Endothelial cell of umbilical vein (primary cell): Measurements from ENCODE around the gene NPPA. TPM values are rescaled to one million over a fixed set of nuclear protein-coding genes. Genes with fewer than 3 reads are reported as not detected.

ENCODE experiments used
- BruUV-seq: library from RNA; stranded (reverse); fragments of 400-500 nt; replicated peaks from 2 replicates; lab custom pipeline; 2021; lab: Mats Ljungman, UMichigan
- CTCF ChIA-PET: fragments of 300-600, 350-600 bp; sonication (Branson Sonifier 250); formaldehyde crosslinking; loops from one replicate; lab custom pipeline; 2021; ENCODE audit warnings: antibody characterized with exemption, inconsistent platforms; lab: Charles Lee
- POLR2A ChIA-PET: fragments of 300-600, 350-600 bp; sonication (Branson Sonifier 250); formaldehyde crosslinking; loops from one replicate; lab custom pipeline; 2021; ENCODE audit warnings: antibody characterized with exemption, inconsistent platforms; lab: Charles Lee
- DNase-seq: peaks from one replicate; pipeline ENCODE4 v3.0.0-alpha.2; 2011; ENCODE audit warnings: low read depth, low spot score
- FAIRE-seq: peaks from 2 replicates; lab custom pipeline; 2011; peaks lifted over from hg19 to GRCh38; lab: Jason Lieb, UNC
- H2AFZ ChIP-seq: 2 replicates; pipeline ENCODE4 v1.6.0; 2012; ENCODE audit warnings: low read depth, low read length, control low read depth, inconsistent platforms
- H3K27ac ChIP-seq: 2 replicates; pipeline ENCODE4 v1.5.1; 2011; ENCODE audit warnings: low read depth, mild to moderate bottlenecking, control low read depth, low read length, moderate library complexity; ENCODE audit not compliant: insufficient read depth
- H3K27me3 ChIP-seq, 2 experiments: 2 replicates each; pipeline versions ENCODE4 v1.6.0 to v1.6.1; 2011; ENCODE audit warnings: low read length in 2 of 2, mixed read lengths in 1 of 2; ENCODE audit not compliant: control insufficient read depth in 2 of 2, insufficient read depth in 2 of 2
- H3K36me3 ChIP-seq, 2 experiments: 2 replicates in 1 of 2; 3 replicates in 1 of 2; pipeline ENCODE4 v1.5.1; 2011; ENCODE audit warnings: low read length in 2 of 2, mild to moderate bottlenecking in 1 of 2, moderate library complexity in 1 of 2; ENCODE audit not compliant: control insufficient read depth in 2 of 2, insufficient read depth in 2 of 2; ENCODE audit errors: extremely low read depth in 1 of 2
- H3K4me1 ChIP-seq: 3 replicates; pipeline ENCODE4 v1.5.1; 2011; ENCODE audit warnings: mild to moderate bottlenecking, low read length; ENCODE audit not compliant: control insufficient read depth, insufficient read depth; ENCODE audit errors: extremely low read depth
- H3K4me2 ChIP-seq: 2 replicates; pipeline ENCODE4 v1.6.1; 2011; ENCODE audit warnings: low read length, control low read depth, mixed read lengths; ENCODE audit not compliant: insufficient read depth
- H3K4me3 ChIP-seq, 3 experiments: fragments of 200-600 bp in 1 of 3; sonication (generic), shearing (Covaris generic) in 1 of 3; replicated peaks in 1 of 3; 2 replicates each; pipeline ENCODE4 v1.5.1; 2011 to 2016; ENCODE audit warnings: control low read depth in 3 of 3, low read length in 3 of 3, mild to moderate bottlenecking in 2 of 3, inconsistent platforms in 1 of 3, low read depth in 1 of 3, moderate library complexity in 1 of 3; ENCODE audit not compliant: insufficient read depth in 1 of 3
- H3K79me2 ChIP-seq: 2 replicates; pipeline ENCODE4 v1.6.0; 2012; ENCODE audit warnings: low read length, inconsistent platforms; ENCODE audit not compliant: control insufficient read depth, insufficient read depth
- H3K9ac ChIP-seq: replicated peaks from 2 replicates; pipeline ENCODE3; 2011; ENCODE audit warnings: low read length, control low read depth; ENCODE audit not compliant: insufficient read depth; ENCODE audit errors: extremely low read depth
- H3K9me1 ChIP-seq: replicated peaks from 3 replicates; pipeline ENCODE4 v1.6.0; 2011; ENCODE audit warnings: mild to moderate bottlenecking, low read length; ENCODE audit not compliant: control insufficient read depth, insufficient read depth; ENCODE audit errors: extremely low read depth
- H3K9me3 ChIP-seq: replicated peaks from 2 replicates; pipeline ENCODE4 v1.5.1; 2012; ENCODE audit warnings: low read length, inconsistent platforms; ENCODE audit not compliant: control insufficient read depth, insufficient read depth
- H4K20me1 ChIP-seq: replicated peaks from 2 replicates; pipeline ENCODE3; 2011; ENCODE audit warnings: mild to moderate bottlenecking, low read length; ENCODE audit not compliant: control insufficient read depth, insufficient read depth; ENCODE audit errors: extremely low read depth
- CTCF ChIP-seq, 2 donors: IDR thresholded peaks; 1 replicate in 1 of 2; 2 replicates in 1 of 2; pipeline ENCODE4 v1.5.1; 2011; ENCODE audit warnings: low read length in 2 of 2, mild to moderate bottlenecking in 2 of 2, moderate library complexity in 2 of 2, control low read depth in 1 of 2, inconsistent platforms in 1 of 2, low read depth in 1 of 2; ENCODE audit not compliant: insufficient read depth in 1 of 2; ENCODE audit errors: extremely low read depth in 1 of 2
- EZH2 ChIP-seq: IDR thresholded peaks from 2 replicates; pipeline ENCODE4 v1.6.1; 2012; ENCODE audit warnings: borderline replicate concordance, low read depth, mild to moderate bottlenecking, moderate library complexity, low read length, inconsistent platforms; ENCODE audit not compliant: severe bottlenecking
- FOS ChIP-seq: IDR thresholded peaks from 2 replicates; pipeline ENCODE4 v1.6.1; 2011; ENCODE audit warnings: mild to moderate bottlenecking, low read length, moderate library complexity, borderline replicate concordance; ENCODE audit not compliant: insufficient read depth
- GATA2 ChIP-seq: IDR thresholded peaks from 2 replicates; pipeline ENCODE4 v1.7.0; 2011; ENCODE audit warnings: low read depth, mild to moderate bottlenecking, moderate library complexity, mixed read lengths, low read length; ENCODE audit not compliant: insufficient read length, insufficient read depth
- JUN ChIP-seq: IDR thresholded peaks from 2 replicates; pipeline ENCODE4 v1.6.1; 2011; ENCODE audit warnings: borderline replicate concordance, low read depth; ENCODE audit not compliant: insufficient read length, insufficient read depth
- MAX ChIP-seq: IDR thresholded peaks from 2 replicates; pipeline ENCODE4 v1.6.1; 2011; ENCODE audit not compliant: insufficient read depth, insufficient read length
- MYC ChIP-seq: IDR thresholded peaks from one replicate; pipeline ENCODE4 v1.6.1; 2011; ENCODE audit warnings: mild to moderate bottlenecking, low read depth, low read length
- POLR2A ChIP-seq: IDR thresholded peaks from 2 replicates; pipeline ENCODE4 v1.6.1; 2012; ENCODE audit warnings: low read depth, mild to moderate bottlenecking, control low read depth, low read length
- POLR2AphosphoS5 ChIP-seq: IDR thresholded peaks from 2 replicates; pipeline ENCODE4 v1.6.1; 2012; ENCODE audit warnings: low read depth, mild to moderate bottlenecking, control low read depth, low read length, moderate library complexity; ENCODE audit not compliant: insufficient read depth
- dilution Hi-C: fragments of 300-500 bp; cut with MboI; formaldehyde crosslinking; loops from one replicate; pipeline ENCODE4 v1.15.0; 2019; ENCODE audit warnings: low sequenced_read_pairs; ENCODE audit not compliant: extremely low pct_ligation_motif_present
- intact Hi-C: fragments of 100-400 bp; cut with micrococcal nuclease; formaldehyde crosslinking; loops from one replicate; pipeline ENCODE4 v1.10.0; 2022
- polyA plus RNA-seq, 4 experiments: library from polyadenylated mRNA; depleted of rRNA in 3 of 4; stranded (reverse) in 3 of 4; unstranded in 1 of 4; fragments of >200 nt; gene quantifications; 2 replicates each; pipeline versions ENCODE4 v1.2.1 to v1.2.3, GENCODE V29; 2011 to 2012; ENCODE audit warnings: missing spikeins in 1 of 4
- total RNA-seq: library from RNA; stranded (reverse); gene quantifications from 2 replicates; pipeline ENCODE4 v1.2.3, GENCODE V29; 2021

Gene NPPA
- total and polyA plus RNA-seq, 2 donors (not counting 3 experiments of a cell fraction or from before 2014, with no cell fraction given), result not detected

- no peak for FAIRE-seq
- Histone ChIP-seq H4K20me1 (no peaks in the 10 kb centered on the region), H3K4me1 (no peaks in the 10 kb centered on the region), H3K79me2 (no peaks in the 10 kb centered on the region), H3K9me1 (no peaks in the 10 kb centered on the region), H2AFZ (no peak overlapping the region), H3K9me3 (no peaks in the 10 kb centered on the region), H3K27ac (no peak overlapping the region), H3K9ac (no peak overlapping the region), H3K4me3 (no peak overlapping the region), H3K27me3 (no peaks in the 10 kb centered on the region), H3K4me2 (no peak overlapping the region), H3K36me3 (peaks cover 19 to 69% of the 10 kb centered on the region in 2 experiments)
- ChIA-PET CTCF (no interaction called here), POLR2A (no interaction called here)
- dilution Hi-C loops (no loop called here), intact Hi-C loops (no loop called here)
- TF ChIP-seq MAX (no peak), POLR2AphosphoS5 (no peak), FOS (no peak), CTCF (IDR thresholded peaks at IDR 0.05; ENCODE audit: extremely low read depth in 1 of 2, insufficient read depth in 1 of 2, low read depth in 1 of 2, low read length in 2 of 2) (no peak), JUN (no peak), EZH2 (no peak), POLR2A (no peak), GATA2 (no peak), MYC (no peak)
- DNase-seq, result no peak
- no TSS peak for BruUV-seq
These were observed 15.4 kb downstream of the NPPA start for GRCh38 chr1:11831945-11832725.
